Smooth muscle cell (in vitro differentiated cells): ENCODE results near the gene CLEC4F. TPM values are rescaled to one million over a fixed set of nuclear protein-coding genes. Genes with fewer than 3 reads are reported as not detected.

Experiments used
- DNase-seq: peaks from one replicate; lab custom pipeline; 2025; ENCODE audit not compliant: unreplicated experiment; lab: John Stamatoyannopoulos, UW
- H2AFZ ChIP-seq: fragments of 200-600 bp; sonication (generic); 2 replicates; pipeline ENCODE4 v1.6.0; 2016; ENCODE audit warnings: antibody characterized with exemption, low read depth, mild to moderate bottlenecking
- H3F3A ChIP-seq: fragments of 200-600 bp; sonication (generic); 2 replicates; pipeline ENCODE4 v1.6.0; 2017; ENCODE audit warnings: antibody characterized with exemption, low read depth
- H3K27ac ChIP-seq: fragments of 200-600 bp; sonication (generic); 2 replicates; pipeline ENCODE4 v1.5.1; 2016; ENCODE audit warnings: low read depth, mild to moderate bottlenecking
- H3K27me3 ChIP-seq: fragments of 200-600 bp; sonication (generic); 2 replicates; pipeline ENCODE4 v1.6.1; 2016; ENCODE audit warnings: low read depth, mild to moderate bottlenecking
- H3K36me3 ChIP-seq: fragments of 200-600 bp; sonication (generic); 2 replicates; pipeline ENCODE4 v1.5.1; 2016; ENCODE audit warnings: low read depth
- H3K4me1 ChIP-seq: fragments of 200-600 bp; sonication (generic); 2 replicates; pipeline ENCODE4 v1.5.1; 2016; ENCODE audit warnings: low read depth
- H3K4me2 ChIP-seq: fragments of 200-600 bp; sonication (generic); 2 replicates; pipeline ENCODE4 v1.6.0; 2016; ENCODE audit warnings: mild to moderate bottlenecking
- H3K4me3 ChIP-seq: fragments of 200-600 bp; sonication (generic); 2 replicates; pipeline ENCODE4 v1.5.1; 2016; ENCODE audit warnings: mild to moderate bottlenecking
- H3K79me2 ChIP-seq: fragments of 200-600 bp; sonication (generic); 2 replicates; pipeline ENCODE4 v1.6.0; 2016; ENCODE audit warnings: low read depth, mild to moderate bottlenecking
- H3K9ac ChIP-seq: fragments of 200-600 bp; sonication (generic); 2 replicates; pipeline ENCODE4 v1.6.0; 2016; ENCODE audit warnings: low read depth
- H3K9me3 ChIP-seq: fragments of 200-600 bp; sonication (generic); replicated peaks from 2 replicates; pipeline ENCODE4 v1.5.1; 2016; ENCODE audit warnings: low read depth
- H4K20me1 ChIP-seq: fragments of 200-600 bp; sonication (generic); 2 replicates; pipeline ENCODE4 v1.6.0; 2016; ENCODE audit warnings: low read depth
- WGBS: methylation state at CpG from one replicate; pipeline ENCODE4 v1.1.7; 2016; ENCODE audit warnings: low lambda C conversion rate; 5-methylcytosine and 5-hydroxymethylcytosine counted together
- polyA plus RNA-seq: library from polyadenylated mRNA; unstranded; fragments of >200 nt; fragmentation: Nextera tagmentation; extraction: Ambion mirVana; gene quantifications from 2 replicates; pipeline ENCODE4 v1.2.1, GENCODE V29; 2016
- total RNA-seq: library from RNA; depleted of rRNA; stranded (reverse); fragments of >200 nt; gene quantifications from 2 replicates; pipeline ENCODE4 v1.2.3, GENCODE V29; 2014
- TF ChIP-seq, protein P1 (sequence below): fragments of 200-600 bp; sonication (generic); IDR thresholded peaks from 2 replicates; pipeline ENCODE4 v1.5.1; 2017; ENCODE audit warnings: borderline replicate concordance, mild to moderate bottlenecking, antibody characterized with exemption; ENCODE audit not compliant: insufficient read depth, poor library complexity, severe bottlenecking

Gene CLEC4F
- total and polyA plus RNA-seq, 2 experiments from 2014 or later: not detected

DNA sequence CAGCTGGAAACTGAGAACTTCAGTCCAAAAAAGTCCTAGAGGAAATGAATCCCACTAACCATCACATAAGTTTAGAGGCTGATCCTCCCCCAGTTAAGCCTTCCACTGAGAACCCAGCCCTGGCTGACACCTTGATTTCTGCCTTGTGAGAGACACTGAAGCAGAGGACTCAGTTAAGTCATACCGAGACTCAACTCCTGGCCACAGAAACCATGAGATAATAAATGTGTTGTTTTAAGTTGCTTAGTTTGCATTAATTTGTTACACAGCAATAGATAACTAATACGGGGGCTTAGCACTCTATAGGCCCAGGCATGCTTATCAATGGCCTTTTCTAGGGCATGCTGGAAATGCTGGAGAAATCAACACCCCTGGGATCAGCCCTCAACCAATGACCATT is 49.0 kb downstream of the CLEC4F start:
- H3K36me3 ChIP-seq: no peaks in the 10 kb centered on the region
- no peaks in the 10 kb centered on the region for H3F3A ChIP-seq
- H4K20me1 ChIP-seq: no peaks in the 10 kb centered on the region
- peaks cover 24% of the 10 kb centered on the region for H3K27me3 ChIP-seq
- H3K4me3 ChIP-seq: no peak overlapping the region
- H2AFZ ChIP-seq: no peak overlapping the region
- no peaks in the 10 kb centered on the region for H3K9me3 ChIP-seq
- no peak overlapping the region for H3K9ac ChIP-seq
- 66% methylated on average over 2 of the region's 2 CpGs for WGBS
- H3K79me2 ChIP-seq: no peaks in the 10 kb centered on the region
- no peak overlapping the region for H3K27ac ChIP-seq
- DNase-seq: no peak
- TF ChIP-seq, protein P1, sequence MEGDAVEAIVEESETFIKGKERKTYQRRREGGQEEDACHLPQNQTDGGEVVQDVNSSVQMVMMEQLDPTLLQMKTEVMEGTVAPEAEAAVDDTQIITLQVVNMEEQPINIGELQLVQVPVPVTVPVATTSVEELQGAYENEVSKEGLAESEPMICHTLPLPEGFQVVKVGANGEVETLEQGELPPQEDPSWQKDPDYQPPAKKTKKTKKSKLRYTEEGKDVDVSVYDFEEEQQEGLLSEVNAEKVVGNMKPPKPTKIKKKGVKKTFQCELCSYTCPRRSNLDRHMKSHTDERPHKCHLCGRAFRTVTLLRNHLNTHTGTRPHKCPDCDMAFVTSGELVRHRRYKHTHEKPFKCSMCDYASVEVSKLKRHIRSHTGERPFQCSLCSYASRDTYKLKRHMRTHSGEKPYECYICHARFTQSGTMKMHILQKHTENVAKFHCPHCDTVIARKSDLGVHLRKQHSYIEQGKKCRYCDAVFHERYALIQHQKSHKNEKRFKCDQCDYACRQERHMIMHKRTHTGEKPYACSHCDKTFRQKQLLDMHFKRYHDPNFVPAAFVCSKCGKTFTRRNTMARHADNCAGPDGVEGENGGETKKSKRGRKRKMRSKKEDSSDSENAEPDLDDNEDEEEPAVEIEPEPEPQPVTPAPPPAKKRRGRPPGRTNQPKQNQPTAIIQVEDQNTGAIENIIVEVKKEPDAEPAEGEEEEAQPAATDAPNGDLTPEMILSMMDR: no peak
- no peak overlapping the region for H3K4me2 ChIP-seq
- peaks cover 3% of the 10 kb centered on the region for H3K4me1 ChIP-seq

DNA sequence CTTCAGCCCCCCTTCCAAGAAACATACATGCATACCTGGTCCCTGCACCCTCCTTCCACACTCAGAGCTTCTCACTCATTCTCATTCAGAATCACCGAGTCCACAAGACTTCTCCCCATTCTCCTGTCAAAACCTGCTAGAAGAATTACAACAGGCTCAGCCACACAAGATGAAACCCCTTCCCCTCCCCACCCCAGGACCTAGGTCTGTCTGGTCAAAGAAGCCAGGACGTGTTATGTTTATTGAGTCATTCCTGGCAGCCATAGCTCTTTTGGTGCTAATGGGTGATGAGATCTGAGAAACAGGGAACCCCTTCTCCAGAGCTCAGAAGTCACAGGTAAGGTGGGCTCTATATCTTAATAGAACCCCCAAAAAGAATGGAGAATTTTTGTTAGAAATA is 50.9 kb downstream of the CLEC4F start:
- H2AFZ ChIP-seq: no peak overlapping the region
- H3F3A ChIP-seq: no peaks in the 10 kb centered on the region
- H3K4me3 ChIP-seq: no peak overlapping the region
- peaks cover 9% of the 10 kb centered on the region for H3K4me1 ChIP-seq
- TF ChIP-seq, protein P1: no peak
- no peaks in the 10 kb centered on the region for H3K36me3 ChIP-seq
- WGBS: 73% methylated on average over 2 of the region's 2 CpGs
- H3K27me3 ChIP-seq: peaks cover 28% of the 10 kb centered on the region
- no peaks in the 10 kb centered on the region for H3K9me3 ChIP-seq
- H3K27ac ChIP-seq: no peak overlapping the region
- H4K20me1 ChIP-seq: no peaks in the 10 kb centered on the region
- DNase-seq: no peak
- H3K4me2 ChIP-seq: no peak overlapping the region
- no peaks in the 10 kb centered on the region for H3K79me2 ChIP-seq
- H3K9ac ChIP-seq: no peak overlapping the region

- Histone ChIP-seq H3K4me3 (peak overlapping the region; percentile 16), H3K9me3 (no peaks in the 10 kb centered on the region), H3K36me3 (no peaks in the 10 kb centered on the region), H3K9ac (no peak overlapping the region), H3K27me3 (peaks cover 28% of the 10 kb centered on the region), H3F3A (no peaks in the 10 kb centered on the region), H2AFZ (no peak overlapping the region), H3K79me2 (no peaks in the 10 kb centered on the region), H4K20me1 (no peaks in the 10 kb centered on the region), H3K4me1 (peaks cover 9% of the 10 kb centered on the region), H3K27ac (no peak overlapping the region), H3K4me2 (peak overlapping the region; percentile 59)
- TF ChIP-seq, protein P1: no peak
- WGBS: 40% methylated on average over 7 of the region's 7 CpGs
- DNase-seq: no peak
Observed at GRCh38 chr2:70768590-70769085, 51.8 kb downstream of the CLEC4F start.
